HL-60 (cell line): ENCODE measurements around the gene RSPH1.

Experiments used
- DNase-seq, 2 experiments: peaks; one replicate each; pipeline ENCODE4 v3.0.0-alpha.2; 2010 to 2020; ENCODE audit warnings: low read depth in 1 of 2, low spot score in 1 of 2
- H3K27ac ChIP-seq: fragments of 250-450 bp; sonication (Bioruptor Pico); replicated peaks from 2 replicates; pipeline ENCODE4 v1.5.1; 2020; ENCODE audit warnings: mild to moderate bottlenecking, moderate library complexity
- H3K27me3 ChIP-seq: fragments of 250-450 bp; sonication (Bioruptor Pico); 2 replicates; pipeline ENCODE4 v1.5.1; 2021; ENCODE audit warnings: mild to moderate bottlenecking, moderate library complexity; ENCODE audit not compliant: insufficient read depth, poor library complexity, severe bottlenecking
- H3K4me3 ChIP-seq: replicated peaks from 2 replicates; pipeline ENCODE4 v1.5.1; 2011; ENCODE audit warnings: mild to moderate bottlenecking, control low read depth, low read length; ENCODE audit not compliant: insufficient read depth
- CTCF ChIP-seq: IDR thresholded peaks from one replicate; pipeline ENCODE4 v1.5.1; 2011; ENCODE audit warnings: low read length, control low read depth, inconsistent platforms; ENCODE audit not compliant: insufficient read depth
- GABPA ChIP-seq: IDR thresholded peaks from 2 replicates; pipeline ENCODE4 v1.6.1; 2012; ENCODE audit warnings: low read depth
- POLR2AphosphoS5 ChIP-seq: IDR thresholded peaks from 2 replicates; pipeline ENCODE4 v1.6.1; 2012; ENCODE audit warnings: low read depth
- SPI1 ChIP-seq: IDR thresholded peaks from 2 replicates; pipeline ENCODE4 v1.6.1; 2012; ENCODE audit warnings: low read depth, mild to moderate bottlenecking, borderline replicate concordance
- TF ChIP-seq, protein P1 (sequence below): IDR thresholded peaks from 2 replicates; pipeline ENCODE4 v1.6.1; 2012; ENCODE audit warnings: low read depth; ENCODE audit not compliant: insufficient replicate concordance

Gene RSPH1

GRCh38 chr21:42427809-42428419 lies 68.1 kb downstream of the RSPH1 start:
- Histone ChIP-seq H3K4me3 (no peak overlapping the region), H3K27ac (no peak overlapping the region), H3K27me3 (no peaks in the 10 kb centered on the region)
- TF ChIP-seq POLR2AphosphoS5 = no peak
- DNase-seq = peak in 1 of 2 experiments; percentile 37

- no peak for DNase-seq
- no peak overlapping the region for H3K27ac ChIP-seq
- TF ChIP-seq SPI1 = no peak
- TF ChIP-seq POLR2AphosphoS5 = no peak
- TF ChIP-seq, protein P1, sequence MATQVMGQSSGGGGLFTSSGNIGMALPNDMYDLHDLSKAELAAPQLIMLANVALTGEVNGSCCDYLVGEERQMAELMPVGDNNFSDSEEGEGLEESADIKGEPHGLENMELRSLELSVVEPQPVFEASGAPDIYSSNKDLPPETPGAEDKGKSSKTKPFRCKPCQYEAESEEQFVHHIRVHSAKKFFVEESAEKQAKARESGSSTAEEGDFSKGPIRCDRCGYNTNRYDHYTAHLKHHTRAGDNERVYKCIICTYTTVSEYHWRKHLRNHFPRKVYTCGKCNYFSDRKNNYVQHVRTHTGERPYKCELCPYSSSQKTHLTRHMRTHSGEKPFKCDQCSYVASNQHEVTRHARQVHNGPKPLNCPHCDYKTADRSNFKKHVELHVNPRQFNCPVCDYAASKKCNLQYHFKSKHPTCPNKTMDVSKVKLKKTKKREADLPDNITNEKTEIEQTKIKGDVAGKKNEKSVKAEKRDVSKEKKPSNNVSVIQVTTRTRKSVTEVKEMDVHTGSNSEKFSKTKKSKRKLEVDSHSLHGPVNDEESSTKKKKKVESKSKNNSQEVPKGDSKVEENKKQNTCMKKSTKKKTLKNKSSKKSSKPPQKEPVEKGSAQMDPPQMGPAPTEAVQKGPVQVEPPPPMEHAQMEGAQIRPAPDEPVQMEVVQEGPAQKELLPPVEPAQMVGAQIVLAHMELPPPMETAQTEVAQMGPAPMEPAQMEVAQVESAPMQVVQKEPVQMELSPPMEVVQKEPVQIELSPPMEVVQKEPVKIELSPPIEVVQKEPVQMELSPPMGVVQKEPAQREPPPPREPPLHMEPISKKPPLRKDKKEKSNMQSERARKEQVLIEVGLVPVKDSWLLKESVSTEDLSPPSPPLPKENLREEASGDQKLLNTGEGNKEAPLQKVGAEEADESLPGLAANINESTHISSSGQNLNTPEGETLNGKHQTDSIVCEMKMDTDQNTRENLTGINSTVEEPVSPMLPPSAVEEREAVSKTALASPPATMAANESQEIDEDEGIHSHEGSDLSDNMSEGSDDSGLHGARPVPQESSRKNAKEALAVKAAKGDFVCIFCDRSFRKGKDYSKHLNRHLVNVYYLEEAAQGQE = no peak
- TF ChIP-seq GABPA = no peak
- no peak for TF ChIP-seq CTCF
- no peaks in the 10 kb centered on the region for H3K27me3 ChIP-seq
- H3K4me3 ChIP-seq = no peak overlapping the region
Observed at GRCh38 chr21:42426876-42427480, 69.0 kb downstream of the RSPH1 start.

DNA sequence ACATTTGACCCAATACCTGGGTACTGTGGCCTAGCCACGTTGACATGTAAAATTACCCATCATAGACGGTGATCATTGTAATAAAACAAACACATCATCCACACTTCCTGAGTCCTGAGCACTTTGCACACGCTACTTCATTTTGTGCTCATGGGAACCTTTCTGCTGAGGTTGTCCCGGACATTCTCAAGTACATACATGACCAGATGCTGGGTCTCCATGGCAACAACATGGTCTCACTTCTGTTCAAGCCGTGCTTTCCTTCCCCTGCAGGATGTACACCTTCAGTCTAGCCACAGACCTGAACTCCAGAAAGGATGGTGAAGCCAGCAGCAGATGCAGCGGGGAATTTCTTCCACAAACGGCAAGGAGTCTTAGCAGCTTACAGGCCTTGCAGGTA lies 69.6 kb downstream of the RSPH1 start:
- Histone ChIP-seq H3K4me3 (no peak overlapping the region), H3K27me3 (no peaks in the 10 kb centered on the region), H3K27ac (no peak overlapping the region)
- TF ChIP-seq SPI1 = no peak
- TF ChIP-seq CTCF = no peak
- TF ChIP-seq, protein P1 = no peak
- no peak for TF ChIP-seq GABPA
- TF ChIP-seq POLR2AphosphoS5 = no peak
- no peak for DNase-seq

GRCh38 chr21:42425591-42425990 lies 70.4 kb downstream of the RSPH1 start:
- H3K4me3 ChIP-seq = no peak overlapping the region
- H3K27ac ChIP-seq = peak overlapping the region; percentile 49
- TF ChIP-seq GABPA (no peak), CTCF (no peak), POLR2AphosphoS5 (no peak), SPI1 (no peak)
- TF ChIP-seq, protein P1 = no peak
- no peak for DNase-seq
- H3K27me3 ChIP-seq = no peaks in the 10 kb centered on the region
